HepG2 (cell line): ENCODE measurements around the gene ADAM10. TPM values are rescaled to one million over a fixed set of nuclear protein-coding genes. Genes with fewer than 3 reads are reported as not detected.

Source experiments
- BCL6 ChIP-seq: IDR thresholded peaks from 2 replicates; pipeline ENCODE4 v1.6.1; 2016; ENCODE audit warnings: missing genetic modification reagents, missing compliant biosample characterization
- FOXP1 ChIP-seq, 2 experiments: fragments of 450-650 bp in 1 of 2; IDR thresholded peaks; 2 replicates each; pipeline ENCODE4 v1.6.1; 2017 to 2018; ENCODE audit warnings: antibody characterized with exemption in 1 of 2
- GATAD1 ChIP-seq: IDR thresholded peaks from 2 replicates; pipeline ENCODE4 v1.6.1; 2016; ENCODE audit warnings: missing genetic modification reagents, missing compliant biosample characterization
- HNF4A ChIP-seq: sonication (generic); formaldehyde crosslinking; IDR thresholded peaks from 2 replicates; pipeline ENCODE4 v1.4.0; 2020; ENCODE audit warnings: missing genetic modification reagents
- MEIS2 ChIP-seq: sonication (generic); formaldehyde crosslinking; IDR thresholded peaks from 2 replicates; pipeline ENCODE4 v1.9.0; 2021; ENCODE audit warnings: mild to moderate bottlenecking, missing genetic modification reagents
- MYC ChIP-seq: sonication (generic); formaldehyde crosslinking; IDR thresholded peaks from 2 replicates; pipeline ENCODE4 v1.9.0; 2021; ENCODE audit warnings: missing genetic modification reagents, borderline replicate concordance
- NBN ChIP-seq: fragments of 450-650 bp; conservative IDR thresholded peaks from 2 replicates; pipeline ENCODE4 v1.6.1; 2017
- NFYC ChIP-seq: IDR thresholded peaks from 2 replicates; pipeline ENCODE4 v1.6.1; 2016; ENCODE audit warnings: missing genetic modification reagents, missing compliant biosample characterization
- RCOR2 ChIP-seq: IDR thresholded peaks from 2 replicates; pipeline ENCODE4 v1.6.1; 2016; ENCODE audit warnings: missing biosample characterization, missing genetic modification reagents
- TEAD2 ChIP-seq: sonication (generic); formaldehyde crosslinking; IDR thresholded peaks from 2 replicates; pipeline ENCODE4 v1.9.0; 2021; ENCODE audit warnings: missing genetic modification reagents
- TOE1 ChIP-seq: sonication (generic); formaldehyde crosslinking; IDR thresholded peaks from 2 replicates; pipeline ENCODE4 v1.4.0; 2020; ENCODE audit warnings: mild to moderate bottlenecking, missing genetic modification reagents
- ZKSCAN8 ChIP-seq: IDR thresholded peaks from 2 replicates; pipeline ENCODE4 v1.6.1; 2016; ENCODE audit warnings: borderline replicate concordance, missing genetic modification reagents, missing compliant biosample characterization
- ZNF232 ChIP-seq: sonication (generic); formaldehyde crosslinking; IDR thresholded peaks from 2 replicates; pipeline ENCODE4 v1.4.0; 2020; ENCODE audit warnings: missing genetic modification reagents, borderline replicate concordance
- ZNF274 ChIP-seq: sonication (generic); formaldehyde crosslinking; IDR thresholded peaks from 2 replicates; pipeline ENCODE4 v1.5.1; 2020; ENCODE audit warnings: mild to moderate bottlenecking, missing genetic modification reagents
- ZNF382 ChIP-seq: sonication (generic); formaldehyde crosslinking; IDR thresholded peaks from 2 replicates; pipeline ENCODE4 v1.5.0; 2020; ENCODE audit warnings: missing genetic modification reagents, mild to moderate bottlenecking, borderline replicate concordance
- ZNF619 ChIP-seq: sonication (generic); formaldehyde crosslinking; IDR thresholded peaks from 2 replicates; pipeline ENCODE4 v1.4.0; 2020; ENCODE audit warnings: mild to moderate bottlenecking, missing genetic modification reagents
- ZNF782 ChIP-seq: sonication (generic); formaldehyde crosslinking; IDR thresholded peaks from 2 replicates; pipeline ENCODE4 v1.4.0; 2020; ENCODE audit warnings: missing genetic modification reagents, mild to moderate bottlenecking, borderline replicate concordance
- polyA plus RNA-seq, 8 experiments: library from polyadenylated mRNA; depleted of rRNA in 3 of 8; stranded (reverse) in 7 of 8; unstranded in 1 of 8; fragments of >200 nt; fragmentation: Illumina TruSeq in 4 of 8; extraction: Trizol in 4 of 8; gene quantifications; 2 replicates each; pipeline versions ENCODE4 v1.2.1 to v1.2.3, GENCODE V29; 2011 to 2016; ENCODE audit warnings: low read depth in 4 of 8, missing spikeins in 1 of 8, mixed read lengths in 1 of 8; ENCODE audit not compliant: insufficient read depth in 1 of 8
- total RNA-seq, 5 experiments: library from RNA; depleted of rRNA; stranded (reverse); fragments of >200 nt; fragmentation: Illumina TruSeq; extraction: Trizol; gene quantifications; 2 replicates each; pipeline ENCODE4 v1.2.3, GENCODE V29; 2016; ENCODE audit warnings: low read depth in 1 of 5
- TF ChIP-seq, protein P1 (sequence below): IDR thresholded peaks from 2 replicates; pipeline ENCODE4 v1.6.1; 2016; ENCODE audit warnings: missing genetic modification reagents, missing compliant biosample characterization
- TF ChIP-seq, protein P2 (sequence below): sonication (generic); formaldehyde crosslinking; IDR thresholded peaks from 2 replicates; pipeline ENCODE4 v1.4.0; 2020; ENCODE audit warnings: missing genetic modification reagents, borderline replicate concordance
- TF ChIP-seq, protein P3 (sequence below): sonication (generic); formaldehyde crosslinking; IDR thresholded peaks from 2 replicates; pipeline ENCODE4 v1.9.0; 2022; ENCODE audit warnings: missing genetic modification reagents, mild to moderate bottlenecking, borderline replicate concordance
- TF ChIP-seq, protein P4 (sequence below): sonication (generic); formaldehyde crosslinking; IDR thresholded peaks from 2 replicates; pipeline ENCODE4 v1.5.0; 2020; ENCODE audit warnings: missing genetic modification reagents, mild to moderate bottlenecking, borderline replicate concordance

ADAM10 gene
- total and polyA plus RNA-seq, 2 of the 13 experiments (the other 11 are each of a cell fraction or from before 2014, with no cell fraction given): 92.7 to 125 TPM

DNA sequence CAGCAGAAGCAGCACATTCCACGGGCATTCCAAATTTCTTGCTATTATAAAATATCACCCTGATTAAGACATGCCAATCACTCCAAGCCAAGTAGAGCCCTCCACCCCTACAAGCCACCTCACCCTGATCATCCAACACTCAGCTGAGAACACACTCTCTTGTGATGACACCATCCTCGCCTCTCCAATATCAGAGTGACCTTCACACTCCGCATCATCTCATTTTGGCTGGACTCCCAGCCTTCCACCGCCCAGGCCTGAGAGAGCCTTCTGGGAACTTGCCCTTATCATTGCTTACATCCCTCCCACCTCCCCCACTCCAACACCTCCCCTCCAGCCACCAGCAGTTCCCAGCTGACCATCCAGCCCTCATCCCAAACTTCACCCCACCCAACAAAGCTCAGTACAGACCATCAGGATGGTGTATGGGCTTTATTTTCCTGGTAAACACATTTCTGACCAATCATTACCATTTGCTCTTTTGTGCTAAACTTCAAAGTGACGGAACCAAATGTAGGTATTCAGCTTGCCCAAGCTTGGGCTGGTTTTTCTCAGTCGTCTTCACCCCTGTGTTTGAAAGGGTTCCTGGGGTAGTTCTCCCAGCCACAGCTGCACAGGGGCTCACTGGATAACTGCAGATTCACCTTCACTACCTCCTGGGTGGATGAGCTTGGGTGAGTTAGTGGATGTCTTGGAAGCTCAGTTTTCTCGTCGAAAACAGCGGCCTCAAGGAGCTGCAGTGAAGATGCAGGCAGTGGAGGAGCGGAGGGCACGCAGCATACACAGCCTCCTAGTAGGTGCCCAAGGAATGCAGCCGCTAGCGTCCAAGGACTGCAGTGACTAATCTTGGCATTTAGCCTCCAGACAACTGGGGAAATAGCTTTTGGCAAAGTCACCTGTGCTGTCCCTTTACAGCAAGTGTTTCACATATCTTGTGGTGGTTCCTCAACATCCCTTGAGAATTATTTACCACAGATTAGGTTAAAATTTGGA lies 202.6 kb downstream of the ADAM10 start (continued):
- TF ChIP-seq, protein P1, sequence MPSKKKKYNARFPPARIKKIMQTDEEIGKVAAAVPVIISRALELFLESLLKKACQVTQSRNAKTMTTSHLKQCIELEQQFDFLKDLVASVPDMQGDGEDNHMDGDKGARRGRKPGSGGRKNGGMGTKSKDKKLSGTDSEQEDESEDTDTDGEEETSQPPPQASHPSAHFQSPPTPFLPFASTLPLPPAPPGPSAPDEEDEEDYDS (CRISPR knock-in tag): peak; percentile 22; the same call in 1 of the 2 replicates
- TF ChIP-seq, protein P2, sequence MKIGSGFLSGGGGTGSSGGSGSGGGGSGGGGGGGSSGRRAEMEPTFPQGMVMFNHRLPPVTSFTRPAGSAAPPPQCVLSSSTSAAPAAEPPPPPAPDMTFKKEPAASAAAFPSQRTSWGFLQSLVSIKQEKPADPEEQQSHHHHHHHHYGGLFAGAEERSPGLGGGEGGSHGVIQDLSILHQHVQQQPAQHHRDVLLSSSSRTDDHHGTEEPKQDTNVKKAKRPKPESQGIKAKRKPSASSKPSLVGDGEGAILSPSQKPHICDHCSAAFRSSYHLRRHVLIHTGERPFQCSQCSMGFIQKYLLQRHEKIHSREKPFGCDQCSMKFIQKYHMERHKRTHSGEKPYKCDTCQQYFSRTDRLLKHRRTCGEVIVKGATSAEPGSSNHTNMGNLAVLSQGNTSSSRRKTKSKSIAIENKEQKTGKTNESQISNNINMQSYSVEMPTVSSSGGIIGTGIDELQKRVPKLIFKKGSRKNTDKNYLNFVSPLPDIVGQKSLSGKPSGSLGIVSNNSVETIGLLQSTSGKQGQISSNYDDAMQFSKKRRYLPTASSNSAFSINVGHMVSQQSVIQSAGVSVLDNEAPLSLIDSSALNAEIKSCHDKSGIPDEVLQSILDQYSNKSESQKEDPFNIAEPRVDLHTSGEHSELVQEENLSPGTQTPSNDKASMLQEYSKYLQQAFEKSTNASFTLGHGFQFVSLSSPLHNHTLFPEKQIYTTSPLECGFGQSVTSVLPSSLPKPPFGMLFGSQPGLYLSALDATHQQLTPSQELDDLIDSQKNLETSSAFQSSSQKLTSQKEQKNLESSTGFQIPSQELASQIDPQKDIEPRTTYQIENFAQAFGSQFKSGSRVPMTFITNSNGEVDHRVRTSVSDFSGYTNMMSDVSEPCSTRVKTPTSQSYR: peak; percentile 63; the same call in 1 of the 2 replicates
- TF ChIP-seq FOXP1 (IDR thresholded peaks at IDR 0.05): no peak
- 0 out of 2 replicates have a peak, but pooled peaks have one; percentile 29 for TF ChIP-seq FOXP1 (CRISPR knock-in tag; IDR thresholded peaks at IDR 0.05)
- TF ChIP-seq ZKSCAN8 (CRISPR knock-in tag): no peak
- TF ChIP-seq, protein P3, sequence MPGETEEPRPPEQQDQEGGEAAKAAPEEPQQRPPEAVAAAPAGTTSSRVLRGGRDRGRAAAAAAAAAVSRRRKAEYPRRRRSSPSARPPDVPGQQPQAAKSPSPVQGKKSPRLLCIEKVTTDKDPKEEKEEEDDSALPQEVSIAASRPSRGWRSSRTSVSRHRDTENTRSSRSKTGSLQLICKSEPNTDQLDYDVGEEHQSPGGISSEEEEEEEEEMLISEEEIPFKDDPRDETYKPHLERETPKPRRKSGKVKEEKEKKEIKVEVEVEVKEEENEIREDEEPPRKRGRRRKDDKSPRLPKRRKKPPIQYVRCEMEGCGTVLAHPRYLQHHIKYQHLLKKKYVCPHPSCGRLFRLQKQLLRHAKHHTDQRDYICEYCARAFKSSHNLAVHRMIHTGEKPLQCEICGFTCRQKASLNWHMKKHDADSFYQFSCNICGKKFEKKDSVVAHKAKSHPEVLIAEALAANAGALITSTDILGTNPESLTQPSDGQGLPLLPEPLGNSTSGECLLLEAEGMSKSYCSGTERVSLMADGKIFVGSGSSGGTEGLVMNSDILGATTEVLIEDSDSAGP: no peak
- TF ChIP-seq ZNF232: no peak
- peak; percentile 45; the same call in 1 of the 2 replicates for TF ChIP-seq RCOR2 (CRISPR knock-in tag)
- no peak for TF ChIP-seq MYC (CRISPR knock-in tag)
- TF ChIP-seq NBN: no peak
- TF ChIP-seq ZNF619 (CRISPR knock-in tag): no peak
- no peak for TF ChIP-seq TEAD2 (CRISPR knock-in tag)
- no peak for TF ChIP-seq ZNF274 (CRISPR knock-in tag)
- peak; percentile 58 for TF ChIP-seq NFYC
- TF ChIP-seq, protein P4, sequence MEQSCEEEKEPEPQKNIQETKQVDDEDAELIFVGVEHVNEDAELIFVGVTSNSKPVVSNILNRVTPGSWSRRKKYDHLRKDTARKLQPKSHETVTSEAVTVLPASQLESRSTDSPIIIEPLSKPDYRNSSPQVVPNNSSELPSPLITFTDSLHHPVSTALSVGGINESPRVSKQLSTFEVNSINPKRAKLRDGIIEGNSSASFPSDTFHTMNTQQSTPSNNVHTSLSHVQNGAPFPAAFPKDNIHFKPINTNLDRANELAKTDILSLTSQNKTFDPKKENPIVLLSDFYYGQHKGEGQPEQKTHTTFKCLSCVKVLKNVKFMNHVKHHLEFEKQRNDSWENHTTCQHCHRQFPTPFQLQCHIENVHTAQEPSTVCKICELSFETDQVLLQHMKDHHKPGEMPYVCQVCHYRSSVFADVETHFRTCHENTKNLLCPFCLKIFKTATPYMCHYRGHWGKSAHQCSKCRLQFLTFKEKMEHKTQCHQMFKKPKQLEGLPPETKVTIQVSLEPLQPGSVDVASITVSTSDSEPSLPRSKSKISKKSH (CRISPR knock-in tag): no peak
- no peak for TF ChIP-seq TOE1 (CRISPR knock-in tag)
- TF ChIP-seq ZNF782 (CRISPR knock-in tag): no peak
- no peak for TF ChIP-seq MEIS2 (CRISPR knock-in tag)
- 0 out of 2 replicates have a peak, but pooled peaks have one; percentile 4 for TF ChIP-seq HNF4A
- 0 out of 2 replicates have a peak, but pooled peaks have one; percentile 19 for TF ChIP-seq GATAD1 (CRISPR knock-in tag)
- no peak for TF ChIP-seq ZNF382 (CRISPR knock-in tag)
- TF ChIP-seq BCL6: 0 out of 2 replicates have a peak, but pooled peaks have one; percentile 22
